Fibroblast of lung (primary cell): ENCODE results near the gene FMN1.

ENCODE experiments used
- EZH2 ChIP-seq: IDR thresholded peaks from 2 replicates; pipeline ENCODE4 v1.5.1; 2012; ENCODE audit warnings: low read length, control low read depth, mild to moderate bottlenecking; ENCODE audit errors: missing control alignments
- TF ChIP-seq, protein P1 (sequence below), 2 donors: IDR thresholded peaks in 1 of 2; conservative IDR thresholded peaks in 1 of 2; 1 replicate in 1 of 2; 2 replicates in 1 of 2; pipeline ENCODE4 v1.5.1; 2011 to 2012; ENCODE audit warnings: low read length in 2 of 2, control low read depth in 1 of 2, inconsistent platforms in 1 of 2, low read depth in 1 of 2, mild to moderate bottlenecking in 1 of 2

DNA sequence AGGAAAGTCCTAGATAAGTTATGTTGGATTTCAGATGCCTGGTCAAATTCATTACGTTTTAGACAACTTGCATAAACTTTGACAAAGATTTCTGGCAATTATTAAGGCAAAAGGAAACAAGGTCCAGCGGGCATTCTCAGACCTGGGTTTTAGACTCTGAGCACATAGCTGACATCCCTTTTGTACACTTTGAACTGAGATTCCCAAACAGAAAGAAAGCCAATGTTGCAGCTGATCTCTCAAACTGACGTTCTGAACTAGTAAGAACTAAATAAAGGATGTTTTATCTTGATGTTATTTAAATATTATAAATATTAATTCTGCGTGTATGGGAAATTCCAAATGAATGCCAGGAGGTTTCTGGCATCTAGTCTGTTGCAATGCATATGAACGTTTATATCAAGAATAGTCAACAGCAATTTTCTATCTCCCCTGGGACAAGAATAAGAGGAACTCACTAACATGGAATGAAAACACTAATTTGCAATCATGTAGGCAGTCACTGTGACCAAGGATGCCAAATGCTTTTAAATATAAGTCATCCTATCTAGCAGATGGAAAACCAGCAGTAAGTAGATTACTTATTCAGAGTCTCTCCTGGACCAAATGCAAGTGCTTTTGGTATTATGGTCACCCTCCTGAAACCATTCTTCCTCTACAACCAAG, 274.6 kb downstream of the FMN1 start:
- TF ChIP-seq, protein P1, sequence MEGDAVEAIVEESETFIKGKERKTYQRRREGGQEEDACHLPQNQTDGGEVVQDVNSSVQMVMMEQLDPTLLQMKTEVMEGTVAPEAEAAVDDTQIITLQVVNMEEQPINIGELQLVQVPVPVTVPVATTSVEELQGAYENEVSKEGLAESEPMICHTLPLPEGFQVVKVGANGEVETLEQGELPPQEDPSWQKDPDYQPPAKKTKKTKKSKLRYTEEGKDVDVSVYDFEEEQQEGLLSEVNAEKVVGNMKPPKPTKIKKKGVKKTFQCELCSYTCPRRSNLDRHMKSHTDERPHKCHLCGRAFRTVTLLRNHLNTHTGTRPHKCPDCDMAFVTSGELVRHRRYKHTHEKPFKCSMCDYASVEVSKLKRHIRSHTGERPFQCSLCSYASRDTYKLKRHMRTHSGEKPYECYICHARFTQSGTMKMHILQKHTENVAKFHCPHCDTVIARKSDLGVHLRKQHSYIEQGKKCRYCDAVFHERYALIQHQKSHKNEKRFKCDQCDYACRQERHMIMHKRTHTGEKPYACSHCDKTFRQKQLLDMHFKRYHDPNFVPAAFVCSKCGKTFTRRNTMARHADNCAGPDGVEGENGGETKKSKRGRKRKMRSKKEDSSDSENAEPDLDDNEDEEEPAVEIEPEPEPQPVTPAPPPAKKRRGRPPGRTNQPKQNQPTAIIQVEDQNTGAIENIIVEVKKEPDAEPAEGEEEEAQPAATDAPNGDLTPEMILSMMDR (conservative IDR thresholded peaks at IDR 0.05 in 1 of 2, IDR thresholded peaks at IDR 0.05 in 1 of 2; ENCODE audit: low read depth in 1 of 2, low read length in 2 of 2), result no peak
- TF ChIP-seq EZH2, result no peak
